Stimulated activated naive CD4-positive, alpha-beta T cell treated with Interleukin-2 at 50 U/mL for 16 hours (primary cell): Measurements from ENCODE around the gene GCHFR.

Source experiments
- DNase-seq: peaks from one replicate; lab custom pipeline; 2025; lab: John Stamatoyannopoulos, UW

Gene GCHFR

GRCh38 chr15:40808861-40809450 is 45.1 kb downstream of the GCHFR start:
- no peak for DNase-seq

- no peak for DNase-seq
Observed at GRCh38 chr15:40812721-40813425, 49.0 kb downstream of the GCHFR start.

GRCh38 chr15:40815042-40815698 is 51.3 kb downstream of the GCHFR start:
- DNase-seq = no peak
